OCI-LY3 (cell line): ENCODE results near the gene ARHGAP9.

Source experiments
- H2AFZ ChIP-seq: fragments of 200-600, 300-600 bp; shearing (Covaris generic); 2 replicates; pipeline ENCODE4 v1.6.0; 2014; ENCODE audit warnings: antibody characterized with exemption, low read depth, low read length
- H3K27ac ChIP-seq: fragments of 200-600, 300-600 bp; sonication (generic); 2 replicates; pipeline ENCODE4 v1.5.1; 2014; ENCODE audit warnings: mild to moderate bottlenecking, low read length, moderate library complexity, mixed read lengths
- H3K27me3 ChIP-seq: fragments of 200-600, 300-600 bp; sonication (generic); 2 replicates; pipeline ENCODE4 v1.6.1; 2014; ENCODE audit warnings: low read depth, low read length, mixed read lengths
- H3K36me3 ChIP-seq: fragments of 200-600, 300-600 bp; sonication (generic); replicated peaks from 2 replicates; pipeline ENCODE3; 2014; ENCODE audit warnings: low read depth, low read length, mixed read lengths
- H3K4me1 ChIP-seq: fragments of 300-600, 200-600 bp; sonication (generic); 2 replicates; pipeline ENCODE4 v1.6.1; 2014; ENCODE audit warnings: low read length, mixed read lengths
- H3K4me2 ChIP-seq: fragments of 200-600, 300-600 bp; sonication (generic); 2 replicates; pipeline ENCODE4 v1.6.1; 2014; ENCODE audit warnings: low read length, mixed read lengths
- H3K4me3 ChIP-seq: fragments of 300-600, 200-600 bp; sonication (generic); 2 replicates; pipeline ENCODE4 v1.5.1; 2014; ENCODE audit warnings: antibody characterized with exemption, mild to moderate bottlenecking, low read length, moderate library complexity
- H3K79me2 ChIP-seq: fragments of 300-600, 200-600 bp; shearing (Covaris generic); 2 replicates; pipeline ENCODE4 v1.6.1; 2014; ENCODE audit warnings: mild to moderate bottlenecking, low read length, mixed read lengths
- H3K9ac ChIP-seq: fragments of 300-600, 200-600 bp; shearing (Covaris generic); 2 replicates; pipeline ENCODE4 v1.6.0; 2014; ENCODE audit warnings: mild to moderate bottlenecking, low read length, moderate library complexity
- H3K9me3 ChIP-seq: fragments of 200-600, 300-600 bp; shearing (Covaris generic); 2 replicates; pipeline ENCODE4 v1.6.1; 2014; ENCODE audit warnings: low read length, mixed read lengths; ENCODE audit not compliant: insufficient read depth
- H4K20me1 ChIP-seq: fragments of 200-600, 300-600 bp; sonication (generic); 2 replicates; pipeline ENCODE4 v1.6.1; 2016; ENCODE audit warnings: low read length, mixed read lengths; ENCODE audit not compliant: insufficient read depth
- CTCF ChIP-seq: fragments of 200-600, 300-600 bp; sonication (generic); IDR thresholded peaks from 2 replicates; pipeline ENCODE4 v1.5.1; 2014; ENCODE audit warnings: antibody characterized with exemption, low read length, low read depth
- EZH2phosphoT487 ChIP-seq: fragments of 200-600 bp; shearing (Covaris generic); IDR thresholded peaks from 2 replicates; pipeline ENCODE4 v1.6.1; 2018; ENCODE audit warnings: antibody characterized with exemption, mixed run types, low read depth

Gene ARHGAP9

GRCh38 chr12:57526477-57527126 lies 46.9 kb upstream of the ARHGAP9 start:
- TF ChIP-seq EZH2phosphoT487 (no peak), CTCF (no peak)
- H2AFZ ChIP-seq: no peak overlapping the region
- H3K79me2 ChIP-seq: peaks cover 17% of the 10 kb centered on the region
- peaks cover 16% of the 10 kb centered on the region for H3K4me1 ChIP-seq
- no peaks in the 10 kb centered on the region for H3K9me3 ChIP-seq
- no peak overlapping the region for H3K4me3 ChIP-seq
- peaks cover 31% of the 10 kb centered on the region for H3K36me3 ChIP-seq
- 0 out of 2 replicates have a peak, but pooled peaks cover 9% of the 10 kb centered on the region for H4K20me1 ChIP-seq
- H3K4me2 ChIP-seq: no peak overlapping the region
- no peak overlapping the region for H3K27ac ChIP-seq
- no peak overlapping the region for H3K9ac ChIP-seq
- no peaks in the 10 kb centered on the region for H3K27me3 ChIP-seq

- H3K27me3 ChIP-seq: no peaks in the 10 kb centered on the region
- H3K9me3 ChIP-seq: no peaks in the 10 kb centered on the region
- H3K4me1 ChIP-seq: peaks cover 24% of the 10 kb centered on the region
- H3K79me2 ChIP-seq: peaks cover 17% of the 10 kb centered on the region
- peaks cover 30% of the 10 kb centered on the region for H3K36me3 ChIP-seq
- H3K4me3 ChIP-seq: no peak overlapping the region
- H3K9ac ChIP-seq: no peak overlapping the region
- 0 out of 2 replicates have a peak, but pooled peaks cover 9% of the 10 kb centered on the region for H4K20me1 ChIP-seq
- H3K4me2 ChIP-seq: no peak overlapping the region
- no peak overlapping the region for H2AFZ ChIP-seq
- TF ChIP-seq CTCF (no peak), EZH2phosphoT487 (no peak)
- H3K27ac ChIP-seq: no peak overlapping the region
Observed at GRCh38 chr12:57525615-57526383, 46.1 kb upstream of the ARHGAP9 start.

- H2AFZ ChIP-seq: no peak overlapping the region
- TF ChIP-seq CTCF (no peak), EZH2phosphoT487 (no peak)
- H3K9me3 ChIP-seq: no peaks in the 10 kb centered on the region
- peaks cover 19% of the 10 kb centered on the region for H3K79me2 ChIP-seq
- 0 out of 2 replicates have a peak, but pooled peaks cover 9% of the 10 kb centered on the region for H4K20me1 ChIP-seq
- H3K9ac ChIP-seq: no peak overlapping the region
- peaks cover 24% of the 10 kb centered on the region for H3K4me1 ChIP-seq
- H3K4me3 ChIP-seq: no peak overlapping the region
- H3K36me3 ChIP-seq: peaks cover 22% of the 10 kb centered on the region
- no peak overlapping the region for H3K27ac ChIP-seq
- H3K4me2 ChIP-seq: no peak overlapping the region
- H3K27me3 ChIP-seq: no peaks in the 10 kb centered on the region
Observed at GRCh38 chr12:57524814-57525614, 45.3 kb upstream of the ARHGAP9 start.
